ENCODE results near the gene GRID1. TPM values are rescaled to one million over a fixed set of nuclear protein-coding genes. Genes with fewer than 3 reads are reported as not detected.

Gene GRID1
- total and polyA plus RNA-seq, 11 donors = 0.69 to 3.4 (median 1.6) TPM

DNA sequence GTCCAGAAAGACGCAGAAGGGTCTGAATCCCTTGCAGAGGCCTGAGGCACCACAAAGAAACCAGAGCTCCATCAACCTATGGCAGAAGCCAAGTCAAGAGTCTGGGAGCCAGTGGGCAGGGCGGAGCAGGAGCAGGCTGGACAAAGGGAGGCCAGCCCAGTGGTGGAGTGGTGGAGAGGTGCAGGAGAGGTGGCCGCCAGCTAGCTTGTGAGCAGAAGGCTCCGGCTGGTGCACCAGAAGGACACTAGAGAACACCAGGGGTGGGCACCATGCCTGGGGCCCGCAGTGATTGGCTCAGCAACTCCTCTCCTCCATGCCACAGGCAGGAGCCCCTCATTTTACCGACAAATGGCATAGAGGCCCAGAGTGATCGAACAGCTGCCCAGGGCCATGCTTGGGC lies 186.6 kb downstream of the GRID1 start:
- Histone ChIP-seq H3K9me3 (no peaks in the 10 kb centered on the region), H3K27ac (no peak overlapping the region), H3K4me1 (no peaks in the 10 kb centered on the region), H3K27me3 (no peaks in the 10 kb centered on the region), H3K4me3 (no peak overlapping the region), H3K36me3 (no peaks in the 10 kb centered on the region)
- intact Hi-C loops (cut with DNase I) = no loop called here
- ATAC-seq = peak in 1 of 4 donors; percentile 23
- WGBS, 4 donors = 81 to 91% (median 89%) methylated on average over 6 to 7 of the region's 7 CpGs
- no peak for DNase-seq
- TF ChIP-seq, protein P1, sequence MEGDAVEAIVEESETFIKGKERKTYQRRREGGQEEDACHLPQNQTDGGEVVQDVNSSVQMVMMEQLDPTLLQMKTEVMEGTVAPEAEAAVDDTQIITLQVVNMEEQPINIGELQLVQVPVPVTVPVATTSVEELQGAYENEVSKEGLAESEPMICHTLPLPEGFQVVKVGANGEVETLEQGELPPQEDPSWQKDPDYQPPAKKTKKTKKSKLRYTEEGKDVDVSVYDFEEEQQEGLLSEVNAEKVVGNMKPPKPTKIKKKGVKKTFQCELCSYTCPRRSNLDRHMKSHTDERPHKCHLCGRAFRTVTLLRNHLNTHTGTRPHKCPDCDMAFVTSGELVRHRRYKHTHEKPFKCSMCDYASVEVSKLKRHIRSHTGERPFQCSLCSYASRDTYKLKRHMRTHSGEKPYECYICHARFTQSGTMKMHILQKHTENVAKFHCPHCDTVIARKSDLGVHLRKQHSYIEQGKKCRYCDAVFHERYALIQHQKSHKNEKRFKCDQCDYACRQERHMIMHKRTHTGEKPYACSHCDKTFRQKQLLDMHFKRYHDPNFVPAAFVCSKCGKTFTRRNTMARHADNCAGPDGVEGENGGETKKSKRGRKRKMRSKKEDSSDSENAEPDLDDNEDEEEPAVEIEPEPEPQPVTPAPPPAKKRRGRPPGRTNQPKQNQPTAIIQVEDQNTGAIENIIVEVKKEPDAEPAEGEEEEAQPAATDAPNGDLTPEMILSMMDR (IDR thresholded peaks at IDR 0.05) = no peak

DNA sequence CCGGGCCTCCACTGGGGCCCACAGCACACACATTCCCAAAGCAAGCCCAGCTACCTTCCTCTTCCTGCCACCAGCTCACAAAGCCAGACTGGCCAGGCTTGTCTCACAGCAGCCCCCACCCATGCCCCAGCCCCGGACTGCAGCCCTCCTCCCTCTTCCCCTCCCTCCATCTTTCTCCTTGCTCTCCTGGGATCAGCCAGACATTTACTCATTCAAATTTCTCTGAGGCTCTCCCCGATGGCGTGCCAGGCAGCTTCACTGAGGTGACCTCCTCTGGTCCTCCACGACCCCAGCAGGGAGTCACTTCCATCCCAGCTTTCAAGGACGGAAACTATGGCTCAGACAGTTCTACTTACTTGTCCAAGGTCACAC lies 187.5 kb downstream of the GRID1 start:
- Histone ChIP-seq H3K27ac (no peak overlapping the region), H3K27me3 (no peaks in the 10 kb centered on the region), H3K4me3 (no peak overlapping the region), H3K9me3 (no peaks in the 10 kb centered on the region), H3K36me3 (no peaks in the 10 kb centered on the region), H3K4me1 (no peaks in the 10 kb centered on the region)
- ATAC-seq (no peak), DNase-seq (no peak)
- 65 to 84% (median 70%) methylated on average over 6 of the region's 6 CpGs for WGBS, 4 donors
- TF ChIP-seq POLR2A (IDR thresholded peaks at IDR 0.05) = no peak
- intact Hi-C loops (cut with DNase I) = no loop called here

DNA sequence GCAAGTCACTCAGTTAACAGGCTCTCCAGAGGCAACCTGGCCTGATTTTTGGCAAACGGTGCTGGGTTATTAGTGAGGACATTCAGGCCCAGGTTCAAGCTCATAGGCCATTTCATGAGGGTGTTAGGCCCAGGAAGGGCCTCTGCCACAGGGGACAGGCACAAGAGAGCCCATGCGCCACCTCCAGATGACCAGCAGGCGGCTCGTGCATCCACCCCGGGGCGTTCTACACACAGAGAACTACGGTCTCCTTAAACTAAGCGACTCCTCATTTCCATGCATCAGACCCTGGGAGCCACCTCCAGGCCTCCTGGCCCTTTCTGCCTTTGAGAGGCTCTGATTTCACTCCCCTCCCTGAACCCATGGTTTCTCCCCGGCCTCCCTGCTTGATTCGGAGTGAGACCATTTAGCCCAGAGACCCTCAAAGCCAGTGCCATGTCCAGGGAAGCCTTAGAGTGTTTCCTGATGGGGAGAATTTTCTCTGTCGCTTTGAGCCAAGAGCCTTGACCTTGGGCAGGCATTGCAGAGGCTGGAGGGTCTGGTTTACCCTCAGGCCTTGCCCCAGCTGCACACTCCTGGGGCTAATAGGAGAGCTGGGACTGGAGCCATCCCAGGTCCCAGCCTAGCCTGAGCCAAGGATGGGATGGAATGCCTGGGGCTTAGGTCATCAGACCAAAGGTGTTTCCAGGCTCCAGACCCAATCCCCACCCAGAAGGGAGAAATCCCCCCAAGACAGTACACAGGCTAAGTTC lies 188.0 kb downstream of the GRID1 start:
- no peaks in the 10 kb centered on the region for H3K9me3 ChIP-seq
- no peak for TF ChIP-seq POLR2A (IDR thresholded peaks at IDR 0.05)
- TF ChIP-seq, protein P1 (IDR thresholded peaks at IDR 0.05) = peak in 3 of 12 donors; percentile 7 to 20 (median 11)
- H3K27ac ChIP-seq = no peak overlapping the region
- H3K4me1 ChIP-seq = no peaks in the 10 kb centered on the region
- no peak overlapping the region for H3K4me3 ChIP-seq
- ATAC-seq (no peak), DNase-seq (no peak)
- intact Hi-C loops (cut with DNase I) = no loop called here
- H3K27me3 ChIP-seq = no peaks in the 10 kb centered on the region
- 44 to 57% (median 53%) methylated on average over 6 to 11 of the region's 11 CpGs for WGBS, 4 donors
- no peaks in the 10 kb centered on the region for H3K36me3 ChIP-seq

DNA sequence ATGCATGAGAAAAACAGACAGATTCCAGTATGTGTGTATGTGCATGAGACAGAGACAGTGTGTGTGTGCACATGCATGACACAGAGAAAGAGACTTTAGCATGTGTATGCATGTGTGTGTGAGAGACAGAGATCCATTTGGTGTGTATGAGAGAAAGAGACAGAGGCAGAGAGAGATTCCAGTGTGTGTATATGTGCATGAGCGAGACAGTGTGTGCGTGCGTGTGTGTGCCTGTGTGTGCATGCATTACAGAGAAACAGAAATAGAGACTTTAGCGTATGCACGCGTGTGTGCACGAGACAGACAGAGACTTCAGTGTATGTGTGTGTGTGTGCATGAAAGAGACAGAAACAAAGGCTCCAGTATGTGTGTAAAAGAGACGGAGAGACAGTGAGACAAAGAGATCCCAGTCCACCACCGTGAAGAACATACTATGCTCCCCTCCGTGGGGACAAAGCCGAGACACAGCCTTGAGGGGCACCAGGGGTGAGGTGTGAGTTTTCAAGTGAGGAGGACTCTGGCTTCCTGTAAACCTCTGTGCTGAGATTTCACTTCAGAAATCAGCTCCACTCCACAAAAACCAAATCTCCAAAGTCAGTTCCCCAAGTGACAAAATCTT lies 188.9 kb downstream of the GRID1 start:
- ATAC-seq = no peak
- Histone ChIP-seq H3K36me3 (no peaks in the 10 kb centered on the region), H3K27ac (no peak overlapping the region), H3K4me3 (no peak overlapping the region), H3K27me3 (no peaks in the 10 kb centered on the region), H3K9me3 (no peaks in the 10 kb centered on the region), H3K4me1 (no peaks in the 10 kb centered on the region)
- 87 to 93% (median 89%) methylated on average over 11 of the region's 11 CpGs for whole genome bisulfite sequencing, 4 donors
- intact Hi-C loops (cut with DNase I) = no loop called here
- no peak for TF ChIP-seq POLR2A (IDR thresholded peaks at IDR 0.05)
- TF ChIP-seq, protein P1 (IDR thresholded peaks at IDR 0.05) = no peak
- DNase-seq = no peak
